SK-N-SH (cell line): ENCODE measurements around the gene RAP1B. TPM values are rescaled to one million over a fixed set of nuclear protein-coding genes. Genes with fewer than 3 reads are reported as not detected.

Experiments
- CTCF ChIA-PET: fragments of 300-600, 350-600 bp; formaldehyde crosslinking; extraction: SDS; loops from one replicate; lab custom pipeline; 2021; lab: Yijun Ruan, JAX
- POLR2A ChIA-PET: fragments of 350-600 bp; sonication (Branson Sonifier 250); formaldehyde crosslinking; extraction: SDS; loops from one replicate; lab custom pipeline; 2020; ENCODE audit warnings: antibody characterized with exemption, inconsistent platforms; lab: Yijun Ruan, JAX
- DNase-seq: peaks from one replicate; pipeline ENCODE4 v3.0.0; 2012
- H2AFZ ChIP-seq: fragments of 200-600 bp; sonication (generic); 2 replicates; pipeline ENCODE4 v1.8.1; 2016; ENCODE audit warnings: antibody characterized with exemption, mild to moderate bottlenecking, low read depth
- H3F3A ChIP-seq: fragments of 200-600 bp; sonication (generic); replicated peaks from 2 replicates; pipeline ENCODE3; 2016; ENCODE audit warnings: antibody characterized with exemption, mild to moderate bottlenecking; ENCODE audit not compliant: insufficient read depth
- H3K27ac ChIP-seq, 2 experiments: fragments of 200-500 bp in 1 of 2; fragments of 200-600 bp in 1 of 2; sonication (Bioruptor generic) in 1 of 2; sonication (generic), shearing (Covaris generic) in 1 of 2; 2 replicates each; pipeline versions ENCODE4 v1.5.1 to v1.6.1; 2014 to 2016; ENCODE audit warnings: low read depth in 2 of 2, inconsistent platforms in 1 of 2, low read length in 1 of 2, mild to moderate bottlenecking in 1 of 2, mixed read lengths in 1 of 2
- H3K27me3 ChIP-seq: fragments of 200-600 bp; sonication (generic), shearing (Covaris generic); 2 replicates; pipeline ENCODE4 v1.6.1; 2016; ENCODE audit warnings: mixed run types; ENCODE audit not compliant: insufficient read depth
- H3K36me3 ChIP-seq, 2 experiments: fragments of 200-500 bp in 1 of 2; fragments of 200-600 bp in 1 of 2; sonication (Bioruptor generic) in 1 of 2; sonication (generic) in 1 of 2; replicated peaks in 1 of 2; 2 replicates each; pipeline versions ENCODE3 to v1.5.1; 2014 to 2016; ENCODE audit warnings: low read length in 1 of 2, mild to moderate bottlenecking in 1 of 2; ENCODE audit not compliant: insufficient read depth in 2 of 2, control insufficient read depth in 1 of 2
- H3K4me1 ChIP-seq, 2 experiments: fragments of 200-500 bp in 1 of 2; fragments of 200-600 bp in 1 of 2; sonication (Bioruptor generic) in 1 of 2; sonication (generic), shearing (Covaris generic) in 1 of 2; 2 replicates each; pipeline versions ENCODE4 v1.5.1 to v1.6.1; 2014 to 2016; ENCODE audit warnings: low read depth in 1 of 2, low read length in 1 of 2, mixed run types in 1 of 2; ENCODE audit not compliant: insufficient read depth in 2 of 2, control insufficient read depth in 1 of 2
- H3K4me2 ChIP-seq: fragments of 200-600 bp; sonication (generic), shearing (Covaris generic); 2 replicates; pipeline ENCODE4 v1.6.1; 2017; ENCODE audit warnings: mixed run types
- H3K4me3 ChIP-seq, 2 experiments: fragments of 200-500 bp in 1 of 2; fragments of 200-600 bp in 1 of 2; sonication (Bioruptor generic) in 1 of 2; sonication (generic), shearing (Covaris generic) in 1 of 2; 2 replicates each; pipeline versions ENCODE4 v1.5.1 to v1.8.1; 2014 to 2016; ENCODE audit warnings: low read depth in 2 of 2, inconsistent platforms in 1 of 2, low read length in 1 of 2, mild to moderate bottlenecking in 1 of 2, mixed read lengths in 1 of 2, moderate library complexity in 1 of 2
- H3K79me2 ChIP-seq: fragments of 200-600 bp; sonication (generic); 2 replicates; pipeline ENCODE4 v1.8.1; 2017; ENCODE audit warnings: mild to moderate bottlenecking; ENCODE audit not compliant: insufficient read depth
- H3K9ac ChIP-seq: fragments of 200-600 bp; sonication (generic); 2 replicates; pipeline ENCODE4 v1.6.1; 2017; ENCODE audit warnings: mixed run types
- H3K9me2 ChIP-seq: fragments of 200-600 bp; sonication (generic); 2 replicates; pipeline ENCODE4 v1.6.1; 2017; ENCODE audit warnings: mixed run types
- H3K9me3 ChIP-seq: fragments of 200-600 bp; sonication (generic); 2 replicates; pipeline ENCODE4 v1.6.1; 2017; ENCODE audit warnings: mixed run types, mild to moderate bottlenecking, moderate library complexity
- H4K20me1 ChIP-seq: fragments of 200-600 bp; sonication (generic); 2 replicates; pipeline ENCODE4 v1.6.1; 2017; ENCODE audit warnings: mild to moderate bottlenecking, mixed run types; ENCODE audit not compliant: insufficient read depth
- CHD2 ChIP-seq: fragments of 150-350 bp; IDR thresholded peaks from 2 replicates; pipeline ENCODE4 v1.6.1; 2018; ENCODE audit warnings: low read length; ENCODE audit not compliant: partially characterized antibody
- EP300 ChIP-seq, 2 experiments: IDR thresholded peaks; 2 replicates each; pipeline versions ENCODE4 v1.4.0 to v1.6.1; 2012; ENCODE audit warnings: borderline replicate concordance in 1 of 2, low read depth in 1 of 2, low read length in 1 of 2
- EZH2phosphoT487 ChIP-seq: fragments of 200-600 bp; sonication (generic); IDR thresholded peaks from 2 replicates; pipeline ENCODE4 v1.6.1; 2017; ENCODE audit warnings: low read depth, mixed run types, mild to moderate bottlenecking, antibody characterized with exemption, moderate library complexity, borderline replicate concordance
- FOSL2 ChIP-seq: IDR thresholded peaks from 2 replicates; pipeline ENCODE4 v1.4.0; 2012; ENCODE audit warnings: low read depth, mild to moderate bottlenecking, moderate library complexity, borderline replicate concordance
- TCF12 ChIP-seq: IDR thresholded peaks from 2 replicates; pipeline ENCODE4 v1.4.0; 2012
- YY1 ChIP-seq: IDR thresholded peaks from 2 replicates; pipeline ENCODE4 v1.4.0; 2012; ENCODE audit warnings: low read depth, mild to moderate bottlenecking
- WGBS: methylation state at CpG from one replicate; pipeline ENCODE4 v1.1.6; 2017; ENCODE audit warnings: low lambda C conversion rate; 5-methylcytosine and 5-hydroxymethylcytosine counted together
- polyA plus RNA-seq, 3 experiments: library from polyadenylated mRNA; depleted of rRNA; stranded (reverse); fragments of >200 nt; gene quantifications; 2 replicates each; pipeline ENCODE4 v1.2.3, GENCODE V29; 2012
- TF ChIP-seq, protein P1 (sequence below): IDR thresholded peaks from 2 replicates; pipeline ENCODE4 v1.6.1; 2012; ENCODE audit warnings: mild to moderate bottlenecking, low read depth, low read length, moderate library complexity
- TF ChIP-seq, protein P2 (sequence below): IDR thresholded peaks from 2 replicates; pipeline ENCODE4 v1.4.0; 2012; ENCODE audit warnings: low read depth, borderline replicate concordance
- TF ChIP-seq, protein P3 (sequence below): IDR thresholded peaks from 2 replicates; pipeline ENCODE4 v1.4.0; 2012; ENCODE audit warnings: low read depth, borderline replicate concordance
- TF ChIP-seq, protein P4 (sequence below): fragments of 150-350 bp; IDR thresholded peaks from 2 replicates; pipeline ENCODE4 v1.6.1; 2016; ENCODE audit warnings: mild to moderate bottlenecking, low read depth, low read length
- TF ChIP-seq, protein P5 (sequence below): fragments of 200-600 bp; sonication (generic); IDR thresholded peaks from 2 replicates; pipeline ENCODE4 v1.6.1; 2017; ENCODE audit warnings: antibody characterized with exemption, mild to moderate bottlenecking, moderate library complexity

Gene RAP1B
- polyA plus RNA-seq, 1 of the 3 experiments (the other 2 are of a cell fraction), result 128 TPM

DNA sequence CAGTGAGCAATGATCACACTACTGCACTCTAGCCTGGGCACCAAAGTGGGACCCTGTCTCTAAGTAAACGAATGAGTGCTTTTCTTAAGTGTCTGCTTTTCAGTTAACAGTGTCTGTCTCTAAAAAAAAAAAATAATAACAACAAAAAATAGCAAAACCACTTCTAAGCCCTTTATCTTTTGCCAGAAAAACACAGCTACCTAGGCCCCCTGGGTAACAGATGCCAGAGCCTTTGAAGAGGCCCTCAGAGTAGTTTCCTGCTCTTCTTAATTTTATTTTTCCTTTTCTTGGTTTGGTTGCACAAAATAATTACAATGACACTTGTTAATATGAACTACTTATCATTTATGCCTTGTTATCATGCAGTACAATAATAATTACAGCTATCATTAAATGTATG is 32.8 kb upstream of the RAP1B start:
- CTCF ChIA-PET, result no interaction called here
- peaks cover 3% of the 10 kb centered on the region for H3F3A ChIP-seq
- H4K20me1 ChIP-seq, result no peaks in the 10 kb centered on the region
- POLR2A ChIA-PET, result no interaction called here
- H3K36me3 ChIP-seq, result no peaks in the 10 kb centered on the region
- no peaks in the 10 kb centered on the region for H3K27me3 ChIP-seq
- no peak overlapping the region for H3K27ac ChIP-seq
- H3K4me1 ChIP-seq, result no peaks in the 10 kb centered on the region
- WGBS, result 57% methylated on average over 1 of the region's 1 CpG
- TF ChIP-seq EZH2phosphoT487 (no peak), EP300 (IDR thresholded peaks at IDR 0.05; ENCODE audit: borderline replicate concordance in 1 of 2, low read depth in 1 of 2, low read length in 1 of 2) (no peak), TCF12 (no peak), FOSL2 (no peak), YY1 (no peak), CHD2 (no peak)
- TF ChIP-seq, protein P1, sequence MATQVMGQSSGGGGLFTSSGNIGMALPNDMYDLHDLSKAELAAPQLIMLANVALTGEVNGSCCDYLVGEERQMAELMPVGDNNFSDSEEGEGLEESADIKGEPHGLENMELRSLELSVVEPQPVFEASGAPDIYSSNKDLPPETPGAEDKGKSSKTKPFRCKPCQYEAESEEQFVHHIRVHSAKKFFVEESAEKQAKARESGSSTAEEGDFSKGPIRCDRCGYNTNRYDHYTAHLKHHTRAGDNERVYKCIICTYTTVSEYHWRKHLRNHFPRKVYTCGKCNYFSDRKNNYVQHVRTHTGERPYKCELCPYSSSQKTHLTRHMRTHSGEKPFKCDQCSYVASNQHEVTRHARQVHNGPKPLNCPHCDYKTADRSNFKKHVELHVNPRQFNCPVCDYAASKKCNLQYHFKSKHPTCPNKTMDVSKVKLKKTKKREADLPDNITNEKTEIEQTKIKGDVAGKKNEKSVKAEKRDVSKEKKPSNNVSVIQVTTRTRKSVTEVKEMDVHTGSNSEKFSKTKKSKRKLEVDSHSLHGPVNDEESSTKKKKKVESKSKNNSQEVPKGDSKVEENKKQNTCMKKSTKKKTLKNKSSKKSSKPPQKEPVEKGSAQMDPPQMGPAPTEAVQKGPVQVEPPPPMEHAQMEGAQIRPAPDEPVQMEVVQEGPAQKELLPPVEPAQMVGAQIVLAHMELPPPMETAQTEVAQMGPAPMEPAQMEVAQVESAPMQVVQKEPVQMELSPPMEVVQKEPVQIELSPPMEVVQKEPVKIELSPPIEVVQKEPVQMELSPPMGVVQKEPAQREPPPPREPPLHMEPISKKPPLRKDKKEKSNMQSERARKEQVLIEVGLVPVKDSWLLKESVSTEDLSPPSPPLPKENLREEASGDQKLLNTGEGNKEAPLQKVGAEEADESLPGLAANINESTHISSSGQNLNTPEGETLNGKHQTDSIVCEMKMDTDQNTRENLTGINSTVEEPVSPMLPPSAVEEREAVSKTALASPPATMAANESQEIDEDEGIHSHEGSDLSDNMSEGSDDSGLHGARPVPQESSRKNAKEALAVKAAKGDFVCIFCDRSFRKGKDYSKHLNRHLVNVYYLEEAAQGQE, result no peak
- TF ChIP-seq, protein P2, sequence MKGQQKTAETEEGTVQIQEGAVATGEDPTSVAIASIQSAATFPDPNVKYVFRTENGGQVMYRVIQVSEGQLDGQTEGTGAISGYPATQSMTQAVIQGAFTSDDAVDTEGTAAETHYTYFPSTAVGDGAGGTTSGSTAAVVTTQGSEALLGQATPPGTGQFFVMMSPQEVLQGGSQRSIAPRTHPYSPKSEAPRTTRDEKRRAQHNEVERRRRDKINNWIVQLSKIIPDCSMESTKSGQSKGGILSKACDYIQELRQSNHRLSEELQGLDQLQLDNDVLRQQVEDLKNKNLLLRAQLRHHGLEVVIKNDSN, result no peak
- TF ChIP-seq, protein P3, sequence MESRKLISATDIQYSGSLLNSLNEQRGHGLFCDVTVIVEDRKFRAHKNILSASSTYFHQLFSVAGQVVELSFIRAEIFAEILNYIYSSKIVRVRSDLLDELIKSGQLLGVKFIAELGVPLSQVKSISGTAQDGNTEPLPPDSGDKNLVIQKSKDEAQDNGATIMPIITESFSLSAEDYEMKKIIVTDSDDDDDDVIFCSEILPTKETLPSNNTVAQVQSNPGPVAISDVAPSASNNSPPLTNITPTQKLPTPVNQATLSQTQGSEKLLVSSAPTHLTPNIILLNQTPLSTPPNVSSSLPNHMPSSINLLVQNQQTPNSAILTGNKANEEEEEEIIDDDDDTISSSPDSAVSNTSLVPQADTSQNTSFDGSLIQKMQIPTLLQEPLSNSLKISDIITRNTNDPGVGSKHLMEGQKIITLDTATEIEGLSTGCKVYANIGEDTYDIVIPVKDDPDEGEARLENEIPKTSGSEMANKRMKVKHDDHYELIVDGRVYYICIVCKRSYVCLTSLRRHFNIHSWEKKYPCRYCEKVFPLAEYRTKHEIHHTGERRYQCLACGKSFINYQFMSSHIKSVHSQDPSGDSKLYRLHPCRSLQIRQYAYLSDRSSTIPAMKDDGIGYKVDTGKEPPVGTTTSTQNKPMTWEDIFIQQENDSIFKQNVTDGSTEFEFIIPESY, result no peak
- TF ChIP-seq, protein P4, sequence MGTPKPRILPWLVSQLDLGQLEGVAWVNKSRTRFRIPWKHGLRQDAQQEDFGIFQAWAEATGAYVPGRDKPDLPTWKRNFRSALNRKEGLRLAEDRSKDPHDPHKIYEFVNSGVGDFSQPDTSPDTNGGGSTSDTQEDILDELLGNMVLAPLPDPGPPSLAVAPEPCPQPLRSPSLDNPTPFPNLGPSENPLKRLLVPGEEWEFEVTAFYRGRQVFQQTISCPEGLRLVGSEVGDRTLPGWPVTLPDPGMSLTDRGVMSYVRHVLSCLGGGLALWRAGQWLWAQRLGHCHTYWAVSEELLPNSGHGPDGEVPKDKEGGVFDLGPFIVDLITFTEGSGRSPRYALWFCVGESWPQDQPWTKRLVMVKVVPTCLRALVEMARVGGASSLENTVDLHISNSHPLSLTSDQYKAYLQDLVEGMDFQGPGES, result no peak
- TF ChIP-seq, protein P5, sequence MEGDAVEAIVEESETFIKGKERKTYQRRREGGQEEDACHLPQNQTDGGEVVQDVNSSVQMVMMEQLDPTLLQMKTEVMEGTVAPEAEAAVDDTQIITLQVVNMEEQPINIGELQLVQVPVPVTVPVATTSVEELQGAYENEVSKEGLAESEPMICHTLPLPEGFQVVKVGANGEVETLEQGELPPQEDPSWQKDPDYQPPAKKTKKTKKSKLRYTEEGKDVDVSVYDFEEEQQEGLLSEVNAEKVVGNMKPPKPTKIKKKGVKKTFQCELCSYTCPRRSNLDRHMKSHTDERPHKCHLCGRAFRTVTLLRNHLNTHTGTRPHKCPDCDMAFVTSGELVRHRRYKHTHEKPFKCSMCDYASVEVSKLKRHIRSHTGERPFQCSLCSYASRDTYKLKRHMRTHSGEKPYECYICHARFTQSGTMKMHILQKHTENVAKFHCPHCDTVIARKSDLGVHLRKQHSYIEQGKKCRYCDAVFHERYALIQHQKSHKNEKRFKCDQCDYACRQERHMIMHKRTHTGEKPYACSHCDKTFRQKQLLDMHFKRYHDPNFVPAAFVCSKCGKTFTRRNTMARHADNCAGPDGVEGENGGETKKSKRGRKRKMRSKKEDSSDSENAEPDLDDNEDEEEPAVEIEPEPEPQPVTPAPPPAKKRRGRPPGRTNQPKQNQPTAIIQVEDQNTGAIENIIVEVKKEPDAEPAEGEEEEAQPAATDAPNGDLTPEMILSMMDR, result no peak
- H2AFZ ChIP-seq, result no peak overlapping the region
- H3K9ac ChIP-seq, result no peak overlapping the region
- no peak overlapping the region for H3K4me2 ChIP-seq
- no peak for DNase-seq
- no peaks in the 10 kb centered on the region for H3K79me2 ChIP-seq
- H3K9me2 ChIP-seq, result no peaks in the 10 kb centered on the region
- H3K4me3 ChIP-seq, result no peak overlapping the region
- no peaks in the 10 kb centered on the region for H3K9me3 ChIP-seq
